ENCODE data around the gene SLC9A3. TPM values are rescaled to one million over a fixed set of nuclear protein-coding genes. Genes with fewer than 3 reads are reported as not detected.

Gene SLC9A3
- total RNA-seq = 0.86 and 0.97 TPM in 2 replicates

DNA sequence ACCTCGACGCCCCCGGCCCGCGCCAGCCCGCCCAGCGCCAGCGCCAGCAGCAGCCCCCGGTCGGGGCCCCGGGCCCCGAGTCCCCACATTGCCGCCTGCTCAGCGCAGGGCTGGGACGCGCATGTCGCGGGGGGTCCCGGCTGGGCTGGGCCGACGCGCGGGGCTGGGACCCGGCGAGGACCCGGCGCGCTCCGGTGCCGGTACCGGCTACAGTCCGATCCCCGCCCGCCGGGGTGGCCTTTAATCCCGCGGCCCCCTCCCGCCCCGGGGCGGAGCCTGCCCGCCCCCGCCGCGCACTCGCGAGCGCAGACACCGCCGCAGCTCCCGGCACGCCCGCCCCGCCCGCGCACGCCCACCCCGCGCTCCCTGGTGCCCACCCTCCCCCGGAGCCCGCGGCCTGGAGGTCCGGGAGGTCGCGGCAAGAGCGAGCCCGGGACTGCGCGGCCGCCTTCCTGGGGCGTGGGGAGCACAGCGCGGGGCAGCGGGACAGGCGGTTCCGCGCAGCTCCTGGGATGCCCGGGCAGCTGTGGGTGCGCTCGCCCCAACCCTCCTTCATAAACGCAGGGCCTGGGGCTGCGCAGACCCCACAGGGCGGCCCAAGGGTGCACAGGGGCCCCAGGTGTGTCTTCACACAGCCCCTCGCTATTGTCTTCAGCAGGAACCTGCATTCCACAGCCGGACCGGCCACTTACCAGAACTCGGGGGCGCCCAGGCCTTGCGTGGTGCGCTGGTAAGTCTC lies at the start of gene SLC9A3:
Gene SLC9A3 (minus strand): TSS at position 216 of the 739 bp plus-strand sequence.
- TF ChIP-seq, protein P1, sequence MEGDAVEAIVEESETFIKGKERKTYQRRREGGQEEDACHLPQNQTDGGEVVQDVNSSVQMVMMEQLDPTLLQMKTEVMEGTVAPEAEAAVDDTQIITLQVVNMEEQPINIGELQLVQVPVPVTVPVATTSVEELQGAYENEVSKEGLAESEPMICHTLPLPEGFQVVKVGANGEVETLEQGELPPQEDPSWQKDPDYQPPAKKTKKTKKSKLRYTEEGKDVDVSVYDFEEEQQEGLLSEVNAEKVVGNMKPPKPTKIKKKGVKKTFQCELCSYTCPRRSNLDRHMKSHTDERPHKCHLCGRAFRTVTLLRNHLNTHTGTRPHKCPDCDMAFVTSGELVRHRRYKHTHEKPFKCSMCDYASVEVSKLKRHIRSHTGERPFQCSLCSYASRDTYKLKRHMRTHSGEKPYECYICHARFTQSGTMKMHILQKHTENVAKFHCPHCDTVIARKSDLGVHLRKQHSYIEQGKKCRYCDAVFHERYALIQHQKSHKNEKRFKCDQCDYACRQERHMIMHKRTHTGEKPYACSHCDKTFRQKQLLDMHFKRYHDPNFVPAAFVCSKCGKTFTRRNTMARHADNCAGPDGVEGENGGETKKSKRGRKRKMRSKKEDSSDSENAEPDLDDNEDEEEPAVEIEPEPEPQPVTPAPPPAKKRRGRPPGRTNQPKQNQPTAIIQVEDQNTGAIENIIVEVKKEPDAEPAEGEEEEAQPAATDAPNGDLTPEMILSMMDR (IDR thresholded peaks at IDR 0.05; ENCODE audit: insufficient read depth, low read depth, low read length) = no peak
- DNase-seq (ENCODE audit: low read depth) = no peak
- H3K4me3 ChIP-seq (ENCODE audit: low read depth, low read length) = no peak within 1 kb of the TSS

DNA sequence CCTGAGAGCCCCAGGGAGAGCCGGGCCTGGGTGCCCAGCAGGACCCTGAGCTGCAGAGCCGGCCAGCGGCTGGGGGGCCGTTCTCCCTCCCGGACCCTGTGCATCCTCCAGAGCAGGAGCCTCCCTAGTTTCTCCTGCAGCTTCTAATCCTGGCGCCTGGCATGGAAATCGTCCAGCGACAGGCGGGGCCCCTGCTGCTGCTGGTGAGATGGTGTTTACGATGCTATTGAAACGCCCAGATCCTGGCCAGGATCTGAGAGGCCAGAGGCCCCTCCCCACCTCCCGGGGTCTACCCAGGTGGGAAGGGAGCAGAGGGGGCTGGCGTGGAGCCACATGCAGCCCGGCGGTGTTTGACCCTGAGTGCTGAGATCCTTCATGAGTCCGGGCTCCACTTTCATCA lies 49.7 kb upstream of the SLC9A3 start:
- TF ChIP-seq, protein P1 (IDR thresholded peaks at IDR 0.05; ENCODE audit: insufficient read depth, low read depth, low read length) = no peak
- no peak for DNase-seq (ENCODE audit: low read depth)
- H3K4me3 ChIP-seq (ENCODE audit: low read depth, low read length) = no peak overlapping the region

DNA sequence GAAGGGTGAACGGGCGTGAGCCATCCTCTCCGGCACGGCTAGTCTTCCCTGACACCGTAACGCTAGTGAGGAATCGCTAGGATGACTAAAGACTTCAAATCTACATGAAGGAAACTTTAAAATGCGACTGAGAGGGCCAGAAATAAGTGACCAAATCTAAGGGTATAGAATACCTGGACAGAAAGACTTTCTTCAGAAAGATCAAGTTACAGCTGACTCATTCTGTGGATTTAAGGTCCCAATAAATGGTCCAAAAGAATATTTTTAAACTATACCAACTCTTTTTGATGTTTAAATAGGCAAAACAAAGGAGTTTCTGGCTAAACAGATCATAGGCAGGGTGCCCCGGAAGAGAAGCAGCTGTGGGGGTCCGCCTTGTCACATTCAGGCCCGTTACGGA lies 49.0 kb upstream of the SLC9A3 start:
- TF ChIP-seq, protein P1 (IDR thresholded peaks at IDR 0.05; ENCODE audit: insufficient read depth, low read depth, low read length) = no peak
- no peak for DNase-seq (ENCODE audit: low read depth)
- H3K4me3 ChIP-seq (ENCODE audit: low read depth, low read length) = no peak overlapping the region

DNA sequence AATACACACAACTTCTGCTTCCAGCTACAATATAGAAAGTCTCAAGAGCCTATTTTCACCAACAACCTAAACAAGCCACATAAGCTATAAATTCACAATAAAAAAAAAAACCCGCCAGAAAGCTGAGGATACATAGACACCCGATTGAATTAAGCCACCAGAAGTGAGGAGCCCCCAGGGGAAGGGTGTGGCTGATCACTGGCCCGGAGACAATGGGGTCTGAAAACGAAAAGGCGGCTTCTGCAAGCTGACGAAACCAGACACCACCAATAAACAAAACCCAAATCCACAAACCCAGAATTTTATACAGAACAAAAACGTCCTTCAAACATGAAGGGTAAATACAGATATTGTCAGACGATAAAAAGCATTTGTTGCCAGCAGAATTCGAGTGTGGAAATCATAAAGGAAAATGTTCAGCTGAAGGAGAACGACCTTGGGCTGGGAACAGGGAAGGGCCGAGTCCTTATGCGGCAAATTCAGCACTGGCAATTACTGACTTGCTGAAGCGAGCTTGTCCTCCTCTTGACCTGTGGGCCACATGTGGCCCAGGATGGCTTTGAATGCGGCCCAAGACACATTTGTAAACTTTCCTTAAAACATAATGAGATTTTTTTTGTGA lies 48.3 kb upstream of the SLC9A3 start:
- no peak for DNase-seq (ENCODE audit: low read depth)
- TF ChIP-seq, protein P1 (IDR thresholded peaks at IDR 0.05; ENCODE audit: insufficient read depth, low read depth, low read length) = no peak
- no peak overlapping the region for H3K4me3 ChIP-seq (ENCODE audit: low read depth, low read length)

DNA sequence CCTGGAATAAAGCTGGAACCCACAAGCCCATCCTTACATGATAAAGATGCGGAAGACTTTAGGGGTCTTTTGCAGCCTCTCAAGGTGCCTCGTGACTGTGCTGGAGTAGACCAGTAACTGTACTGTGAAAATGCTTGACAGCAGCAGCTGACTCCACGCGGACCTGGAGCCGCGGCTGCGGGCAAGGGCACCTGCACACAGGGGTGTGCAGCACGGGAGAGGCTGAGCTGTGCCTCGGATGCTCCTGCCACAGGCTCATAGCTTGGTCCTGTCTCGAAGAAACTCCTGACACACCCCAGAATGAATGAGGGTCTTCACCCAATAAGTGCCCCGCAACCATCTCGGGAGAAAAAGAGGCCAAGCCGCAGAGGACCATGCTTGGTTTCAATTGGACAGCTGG lies 47.5 kb upstream of the SLC9A3 start:
- no peak for DNase-seq (ENCODE audit: low read depth)
- TF ChIP-seq, protein P1 (IDR thresholded peaks at IDR 0.05; ENCODE audit: insufficient read depth, low read depth, low read length) = no peak
- H3K4me3 ChIP-seq (ENCODE audit: low read depth, low read length) = no peak overlapping the region

DNA sequence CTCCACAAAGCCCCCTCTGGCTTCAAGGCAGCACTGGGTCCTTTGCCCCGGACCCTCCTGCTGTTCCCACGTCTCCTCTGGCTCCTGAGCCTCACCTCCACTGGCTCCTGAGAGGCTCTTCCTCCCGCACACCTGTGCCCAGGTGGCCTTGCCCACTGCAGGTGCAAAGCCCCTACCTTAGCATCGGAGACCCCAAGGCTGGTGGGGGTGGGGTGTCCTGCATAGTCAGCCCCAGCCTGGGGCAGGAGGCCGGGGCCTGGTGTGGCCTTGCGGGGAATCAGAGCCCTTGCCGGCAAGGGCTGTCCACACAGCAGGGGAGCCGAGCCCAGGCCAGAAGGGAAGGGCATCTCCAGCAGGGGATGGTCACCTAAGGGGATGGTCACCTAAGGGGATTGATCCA lies 46.6 kb upstream of the SLC9A3 start:
- no peak for DNase-seq (ENCODE audit: low read depth)
- no peak overlapping the region for H3K4me3 ChIP-seq (ENCODE audit: low read depth, low read length)
- TF ChIP-seq, protein P1 (IDR thresholded peaks at IDR 0.05; ENCODE audit: insufficient read depth, low read depth, low read length) = no peak

Measured in fibroblast of villous mesenchyme (primary cell).